OCI-LY1 (cell line): ENCODE data around the gene C4BPB.

Experiments used
- CTCF ChIP-seq: fragments of 200-600 bp; sonication (generic), shearing (Covaris generic); IDR thresholded peaks from 2 replicates; pipeline ENCODE4 v1.5.1; 2017; ENCODE audit warnings: mild to moderate bottlenecking, antibody characterized with exemption, low read length, moderate library complexity, mixed read lengths
- EZH2 ChIP-seq: fragments of 200-600 bp; sonication (generic), shearing (Covaris generic); IDR thresholded peaks from 2 replicates; pipeline ENCODE4 v1.8.0; 2017; ENCODE audit warnings: borderline replicate concordance, mixed run types, mild to moderate bottlenecking, antibody characterized with exemption, low read length, moderate library complexity, mixed read lengths

GRCh38 chr1:207052911-207053769 is 35.5 kb upstream of the C4BPB start, which contains the start of gene PFKFB2:
- no peak for TF ChIP-seq CTCF
- no peak for TF ChIP-seq EZH2
